ENCODE results near the gene PKP1. TPM values are rescaled to one million over a fixed set of nuclear protein-coding genes. Genes with fewer than 3 reads are reported as not detected.
"Not testable (repeated sequence)": the region's sequence is repeated elsewhere in the genome, so short reads cannot be mapped to it uniquely, and the experiment has no call there.

PKP1 gene, protein sequence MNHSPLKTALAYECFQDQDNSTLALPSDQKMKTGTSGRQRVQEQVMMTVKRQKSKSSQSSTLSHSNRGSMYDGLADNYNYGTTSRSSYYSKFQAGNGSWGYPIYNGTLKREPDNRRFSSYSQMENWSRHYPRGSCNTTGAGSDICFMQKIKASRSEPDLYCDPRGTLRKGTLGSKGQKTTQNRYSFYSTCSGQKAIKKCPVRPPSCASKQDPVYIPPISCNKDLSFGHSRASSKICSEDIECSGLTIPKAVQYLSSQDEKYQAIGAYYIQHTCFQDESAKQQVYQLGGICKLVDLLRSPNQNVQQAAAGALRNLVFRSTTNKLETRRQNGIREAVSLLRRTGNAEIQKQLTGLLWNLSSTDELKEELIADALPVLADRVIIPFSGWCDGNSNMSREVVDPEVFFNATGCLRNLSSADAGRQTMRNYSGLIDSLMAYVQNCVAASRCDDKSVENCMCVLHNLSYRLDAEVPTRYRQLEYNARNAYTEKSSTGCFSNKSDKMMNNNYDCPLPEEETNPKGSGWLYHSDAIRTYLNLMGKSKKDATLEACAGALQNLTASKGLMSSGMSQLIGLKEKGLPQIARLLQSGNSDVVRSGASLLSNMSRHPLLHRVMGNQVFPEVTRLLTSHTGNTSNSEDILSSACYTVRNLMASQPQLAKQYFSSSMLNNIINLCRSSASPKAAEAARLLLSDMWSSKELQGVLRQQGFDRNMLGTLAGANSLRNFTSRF
- total RNA-seq (0.63 TPM), polyA plus RNA-seq (ENCODE audit: insufficient read depth, low read depth, low replicate concordance) (0.47 TPM)
- long read RNA-seq, donor 1: 0 reads
- long read RNA-seq, donor 2: 0 reads
- long read RNA-seq, donor 3: 0 reads
- long read RNA-seq, donor 4: 0 reads
- long read RNA-seq, donor 5: 0 reads
- long read RNA-seq, donor 6: 0 reads
- long read RNA-seq, donor 7, partial matches to known transcripts: 0 of 1 reads
- long read RNA-seq, donor 7, other reads (novel, unspliced or antisense): 1 of 1 reads
- long read RNA-seq, donor 8: 0 reads
- long read RNA-seq, donor 9: 0 reads
- long read RNA-seq, donor 10: 0 reads

DNA sequence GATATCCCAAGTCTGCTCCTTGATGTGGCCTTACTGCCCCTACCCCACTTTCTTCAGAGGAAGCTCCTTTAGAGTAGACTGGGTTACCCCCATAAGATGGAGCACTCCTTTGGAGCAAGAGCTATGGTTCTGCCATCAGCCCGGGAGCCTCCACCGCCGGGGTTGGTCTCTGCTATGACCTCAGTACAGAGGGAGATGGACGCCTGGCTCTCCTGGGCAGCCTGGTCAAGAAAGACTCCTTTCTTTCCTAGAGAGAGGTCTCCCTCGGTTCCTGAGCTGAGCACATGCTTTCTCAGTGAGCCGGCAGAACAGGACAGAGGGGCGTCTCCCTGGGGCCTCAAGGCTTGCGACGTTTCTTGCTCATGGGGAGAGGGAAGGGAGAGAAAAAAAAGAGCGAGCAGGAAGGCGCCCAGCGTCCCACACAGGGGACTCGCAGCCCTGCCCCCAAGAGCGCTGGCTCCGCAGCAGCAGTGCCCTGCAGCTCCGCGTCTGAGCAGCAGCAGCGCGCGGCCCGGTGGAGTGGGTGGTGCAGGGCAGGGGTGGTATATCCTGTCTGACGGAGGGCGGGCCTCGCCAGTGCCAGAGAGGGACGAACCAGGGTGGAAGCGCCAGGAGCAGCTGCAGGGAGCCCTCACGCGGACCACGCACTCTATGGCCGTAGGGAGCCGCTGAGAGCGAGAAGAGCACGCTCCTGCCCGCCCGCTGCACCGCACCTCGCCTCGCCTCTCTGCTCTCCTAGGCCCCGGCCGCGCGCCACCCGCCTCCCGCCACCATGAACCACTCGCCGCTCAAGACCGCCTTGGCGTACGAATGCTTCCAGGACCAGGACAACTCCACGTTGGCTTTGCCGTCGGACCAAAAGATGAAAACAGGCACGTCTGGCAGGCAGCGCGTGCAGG lies at the start of gene PKP1:
TSS of gene PKP1 (plus strand) at position 576 of the 899 bp plus-strand sequence. CDS start at position 773, 197 bp downstream.
- FAIRE-seq: no peak
- TF ChIP-seq, protein P1, sequence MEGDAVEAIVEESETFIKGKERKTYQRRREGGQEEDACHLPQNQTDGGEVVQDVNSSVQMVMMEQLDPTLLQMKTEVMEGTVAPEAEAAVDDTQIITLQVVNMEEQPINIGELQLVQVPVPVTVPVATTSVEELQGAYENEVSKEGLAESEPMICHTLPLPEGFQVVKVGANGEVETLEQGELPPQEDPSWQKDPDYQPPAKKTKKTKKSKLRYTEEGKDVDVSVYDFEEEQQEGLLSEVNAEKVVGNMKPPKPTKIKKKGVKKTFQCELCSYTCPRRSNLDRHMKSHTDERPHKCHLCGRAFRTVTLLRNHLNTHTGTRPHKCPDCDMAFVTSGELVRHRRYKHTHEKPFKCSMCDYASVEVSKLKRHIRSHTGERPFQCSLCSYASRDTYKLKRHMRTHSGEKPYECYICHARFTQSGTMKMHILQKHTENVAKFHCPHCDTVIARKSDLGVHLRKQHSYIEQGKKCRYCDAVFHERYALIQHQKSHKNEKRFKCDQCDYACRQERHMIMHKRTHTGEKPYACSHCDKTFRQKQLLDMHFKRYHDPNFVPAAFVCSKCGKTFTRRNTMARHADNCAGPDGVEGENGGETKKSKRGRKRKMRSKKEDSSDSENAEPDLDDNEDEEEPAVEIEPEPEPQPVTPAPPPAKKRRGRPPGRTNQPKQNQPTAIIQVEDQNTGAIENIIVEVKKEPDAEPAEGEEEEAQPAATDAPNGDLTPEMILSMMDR (IDR thresholded peaks at IDR 0.05; ENCODE audit: borderline replicate concordance, extremely low read depth, insufficient read depth): no peak
- H3K27ac ChIP-seq (ENCODE audit: low read depth in 2 of 2, low read length in 2 of 2): no peak within 1 kb of the TSS
- no peaks in the 10 kb centered on the region for H3K36me3 ChIP-seq (ENCODE audit: control insufficient read depth in 2 of 3, insufficient read depth in 3 of 3, low read length in 3 of 3)
- peaks cover 17% of the 10 kb centered on the region for H3K27me3 ChIP-seq (ENCODE audit: control insufficient read depth, insufficient read depth, low read length)
- no peaks in the 10 kb centered on the region for H3K9me3 ChIP-seq (ENCODE audit: control insufficient read depth in 2 of 3, insufficient read depth in 1 of 3, low read length in 3 of 3)
- H3K9ac ChIP-seq (ENCODE audit: low read length in 3 of 3): no peak within 1 kb of the TSS
- intact Hi-C loops (cut with DNase I): no loop called here
- peak within 1 kb of the TSS in 1 of 3 donors; percentile 13 for H3K4me3 ChIP-seq (ENCODE audit: low read length in 3 of 3)
- DNase-seq: peak; percentile 65 to 84 (median 75)
- H3K4me1 ChIP-seq (ENCODE audit: control insufficient read depth in 2 of 3, insufficient read depth in 2 of 3, low read depth in 1 of 3, low read length in 3 of 3): peaks cover 0 to 6% (median 0%) of the 10 kb centered on the region in 3 donors

DNA sequence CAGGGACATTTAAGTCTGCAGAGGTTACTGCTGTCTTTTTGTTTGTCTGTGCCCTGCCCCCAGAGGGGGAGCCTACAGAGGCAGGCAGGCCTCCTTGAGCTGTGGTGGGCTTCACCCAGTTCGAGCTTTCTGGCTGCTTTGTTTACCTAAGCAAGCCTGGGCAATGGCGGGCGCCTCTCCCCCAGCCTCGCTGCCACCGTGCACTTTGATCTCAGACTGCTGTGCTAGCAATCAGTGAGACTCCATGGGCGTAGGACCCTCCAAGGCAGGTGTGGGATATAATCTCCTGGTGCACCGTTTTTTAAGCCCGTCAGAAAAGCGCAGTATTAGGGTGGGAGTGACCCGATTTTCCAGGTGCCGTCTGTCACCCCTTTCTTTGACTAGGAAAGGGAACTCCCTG lies 43.7 kb upstream of the PKP1 start:
- DNase-seq; H3K9ac ChIP-seq (ENCODE audit: low read length in 3 of 3); H3K4me1 ChIP-seq (ENCODE audit: control insufficient read depth in 2 of 3, insufficient read depth in 2 of 3, low read depth in 1 of 3, low read length in 3 of 3); H3K9me3 ChIP-seq (ENCODE audit: control insufficient read depth in 2 of 3, insufficient read depth in 1 of 3, low read length in 3 of 3); H3K4me3 ChIP-seq (ENCODE audit: low read length in 3 of 3); FAIRE-seq; H3K27ac ChIP-seq (ENCODE audit: low read depth in 2 of 2, low read length in 2 of 2); intact Hi-C loops (cut with DNase I); H3K36me3 ChIP-seq (ENCODE audit: control insufficient read depth in 2 of 3, insufficient read depth in 3 of 3, low read length in 3 of 3); H3K27me3 ChIP-seq (ENCODE audit: control insufficient read depth, insufficient read depth, low read length): not testable (repeated sequence)

DNA sequence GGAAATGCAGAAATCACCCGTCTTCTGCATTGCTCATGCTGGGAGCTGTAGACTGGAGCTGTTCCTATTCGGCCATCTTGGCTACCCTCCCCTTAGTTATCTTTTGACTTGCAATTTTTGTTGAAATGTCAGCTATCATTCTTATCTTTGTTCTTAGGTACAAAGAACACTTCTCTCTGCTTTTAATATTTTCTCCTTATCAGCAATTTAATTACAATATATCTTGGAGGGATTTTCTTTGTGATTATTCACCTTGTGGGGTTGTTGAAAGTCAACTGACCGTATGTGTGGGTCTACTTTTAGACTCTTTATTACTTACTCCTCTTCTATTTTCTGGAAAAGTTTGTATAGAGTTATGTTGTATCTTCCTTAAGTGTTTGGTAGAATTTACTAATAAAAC lies 43.1 kb upstream of the PKP1 start:
- Histone ChIP-seq H3K27ac (ENCODE audit: low read depth in 2 of 2, low read length in 2 of 2) (no peak overlapping the region), H3K9ac (ENCODE audit: low read length in 3 of 3) (no peak overlapping the region), H3K9me3 (ENCODE audit: control insufficient read depth in 2 of 3, insufficient read depth in 1 of 3, low read length in 3 of 3) (no peaks in the 10 kb centered on the region), H3K36me3 (ENCODE audit: control insufficient read depth in 2 of 3, insufficient read depth in 3 of 3, low read length in 3 of 3) (no peaks in the 10 kb centered on the region), H3K27me3 (ENCODE audit: control insufficient read depth, insufficient read depth, low read length) (no peaks in the 10 kb centered on the region), H3K4me1 (ENCODE audit: control insufficient read depth in 2 of 3, insufficient read depth in 2 of 3, low read depth in 1 of 3, low read length in 3 of 3) (no peaks in the 10 kb centered on the region), H3K4me3 (ENCODE audit: low read length in 3 of 3) (no peak overlapping the region)
- DNase-seq (no peak), FAIRE-seq (no peak)
- TF ChIP-seq, protein P1 (IDR thresholded peaks at IDR 0.05; ENCODE audit: borderline replicate concordance, extremely low read depth, insufficient read depth): no peak
- intact Hi-C loops (cut with DNase I): no loop called here

All from kidney (tissue), 22 donors.